ENCODE measurements around the gene C2orf66.

Gene C2orf66

GRCh38 chr2:196809260-196809659 lies at the start of gene C2orf66:
Gene C2orf66 (minus strand): TSS chr2:196809355. CDS start chr2:196809336, 19 bp downstream.
- no peak for DNase-seq (ENCODE audit: low read depth in 2 of 2)

- DNase-seq (ENCODE audit: low read depth in 2 of 2): no peak
These were observed 45.5 kb upstream of the C2orf66 start for GRCh38 chr2:196854629-196855028.

GRCh38 chr2:196853301-196854087 lies 44.3 kb upstream of the C2orf66 start:
- DNase-seq (ENCODE audit: low read depth in 2 of 2): no peak

- DNase-seq (ENCODE audit: low read depth in 2 of 2): no peak
These were observed 41.9 kb upstream of the C2orf66 start for GRCh38 chr2:196851088-196851487.

- DNase-seq (ENCODE audit: low read depth in 2 of 2): no peak
These were observed 40.7 kb upstream of the C2orf66 start for GRCh38 chr2:196849895-196850294.

- no peak for DNase-seq (ENCODE audit: low read depth in 2 of 2)
These were observed 37.1 kb upstream of the C2orf66 start for GRCh38 chr2:196846295-196846694.

- DNase-seq (ENCODE audit: low read depth in 2 of 2): no peak
These were observed 36.2 kb upstream of the C2orf66 start for GRCh38 chr2:196845371-196845770.

GRCh38 chr2:196840171-196840570 lies 31.0 kb upstream of the C2orf66 start:
- DNase-seq (ENCODE audit: low read depth in 2 of 2): no peak

- no peak for DNase-seq (ENCODE audit: low read depth in 2 of 2)
These were observed 30.4 kb upstream of the C2orf66 start for GRCh38 chr2:196839574-196839973.

- DNase-seq (ENCODE audit: low read depth in 2 of 2): no peak
These were observed 27.3 kb upstream of the C2orf66 start for GRCh38 chr2:196836440-196836839.

GRCh38 chr2:196830701-196831100 lies 21.5 kb upstream of the C2orf66 start:
- no peak for DNase-seq (ENCODE audit: low read depth in 2 of 2)

GRCh38 chr2:196827356-196827755 lies 18.2 kb upstream of the C2orf66 start:
- DNase-seq (ENCODE audit: low read depth in 2 of 2): no peak

GRCh38 chr2:196823750-196824522 lies 14.8 kb upstream of the C2orf66 start:
- DNase-seq (ENCODE audit: low read depth in 2 of 2): no peak

- DNase-seq (ENCODE audit: low read depth in 2 of 2): no peak
These were observed 12.0 kb upstream of the C2orf66 start for GRCh38 chr2:196821195-196821594.

- DNase-seq (ENCODE audit: low read depth in 2 of 2): no peak
These were observed 981 bp downstream of the C2orf66 start for GRCh38 chr2:196808083-196808665.

- no peak for DNase-seq (ENCODE audit: low read depth in 2 of 2)
These were observed 4.8 kb downstream of the C2orf66 start for GRCh38 chr2:196804381-196804780.

GRCh38 chr2:196802401-196802800 lies 6.8 kb downstream of the C2orf66 start:
- no peak for DNase-seq (ENCODE audit: low read depth in 2 of 2)

- no peak for DNase-seq (ENCODE audit: low read depth in 2 of 2)
These were observed 7.4 kb downstream of the C2orf66 start for GRCh38 chr2:196801674-196802261.

GRCh38 chr2:196798980-196799379 lies 10.2 kb downstream of the C2orf66 start:
- no peak for DNase-seq (ENCODE audit: low read depth in 2 of 2)

- DNase-seq (ENCODE audit: low read depth in 2 of 2): no peak
These were observed 16.3 kb downstream of the C2orf66 start for GRCh38 chr2:196792865-196793264.

- no peak for DNase-seq (ENCODE audit: low read depth in 2 of 2)
These were observed 25.6 kb downstream of the C2orf66 start for GRCh38 chr2:196783431-196784094.

GRCh38 chr2:196767101-196767500 lies 42.1 kb downstream of the C2orf66 start:
- no peak for DNase-seq (ENCODE audit: low read depth in 2 of 2)

Measured in stimulated activated CD8-positive, alpha-beta memory T cell treated with anti-CD3 and anti-CD28 coated beads, Interleukin-15, amount 100 ng/mL, for 4 hours (primary cell).